ENCODE measurements around the gene SDHA.
"Not testable (repeated sequence)": the region's sequence is repeated elsewhere in the genome, so short reads cannot be mapped to it uniquely, and the experiment has no call there.

SDHA gene

GRCh38 chr5:303741-304140, 85.6 kb downstream of the SDHA start:
- not testable (repeated sequence) for DNase-seq

GRCh38 chr5:305050-305449, 86.9 kb downstream of the SDHA start:
- no peak for DNase-seq

- no peak for DNase-seq
Observed at GRCh38 chr5:305459-305858, 87.3 kb downstream of the SDHA start.

- no peak for DNase-seq
Observed at GRCh38 chr5:306011-306805, 88.1 kb downstream of the SDHA start.
